K562 (cell line): ENCODE results near the gene KIZ. TPM values are rescaled to one million over a fixed set of nuclear protein-coding genes. Genes with fewer than 3 reads are reported as not detected.

Experiments
- ATAC-seq: fragments of 200-7000 bp; cut with Tn5 transposase; 3 replicates; pipeline ENCODE4 v1.9.1; 2020; ENCODE audit warnings: moderate library complexity
- BruUV-seq: library from RNA; stranded (reverse); fragments of 400-500 nt; replicated peaks from 2 replicates; lab custom pipeline; 2021; lab: Mats Ljungman, UMichigan
- CTCF ChIA-PET: fragments of 300-600 bp; formaldehyde crosslinking; extraction: SDS; loops from one replicate; lab custom pipeline; 2021; ENCODE audit warnings: low intra/inter-chr PET ratio; lab: Yijun Ruan, JAX
- POLR2A ChIA-PET: fragments of 300-600, 350-650 bp; sonication (Branson Sonifier 250); formaldehyde crosslinking; extraction: SDS; loops from one replicate; lab custom pipeline; 2021; ENCODE audit warnings: antibody characterized with exemption, inconsistent platforms; lab: Yijun Ruan, JAX
- DNase-seq, 4 experiments: peaks; one replicate each; pipeline versions ENCODE4 v3.0.0 to v3.0.0-alpha.2; 2011 to 2018; ENCODE audit warnings: low spot score in 3 of 4, mixed read lengths in 3 of 4; ENCODE audit errors: extremely low read depth in 1 of 4
- FAIRE-seq: peaks from 2 replicates; lab custom pipeline; 2011; peaks lifted over from hg19 to GRCh38; lab: Jason Lieb, UNC
- H2AFZ ChIP-seq: 2 replicates; pipeline ENCODE4 v1.6.0; 2011; ENCODE audit warnings: low read depth, low read length, control low read depth, inconsistent platforms
- H3K27ac ChIP-seq: fragments of 200-600 bp; 3 replicates; pipeline ENCODE4 v1.8.0; 2011; ENCODE audit warnings: low read depth, mild to moderate bottlenecking, control low read depth, inconsistent platforms, low read length, moderate library complexity, mixed read lengths; ENCODE audit errors: extremely low read depth
- H3K27me3 ChIP-seq, 2 experiments: fragments of 300-600 bp in 1 of 2; 2 replicates in 1 of 2; 3 replicates in 1 of 2; pipeline versions ENCODE4 v1.6.0 to v1.8.0; 2011; ENCODE audit warnings: inconsistent platforms in 2 of 2, low read length in 2 of 2, mild to moderate bottlenecking in 1 of 2, mixed read lengths in 1 of 2, moderate library complexity in 1 of 2; ENCODE audit not compliant: control insufficient read depth in 2 of 2, insufficient read depth in 2 of 2
- H3K36me3 ChIP-seq: fragments of 300-600 bp; 3 replicates; pipeline ENCODE4 v1.8.0; 2011; ENCODE audit warnings: mild to moderate bottlenecking, low read length, inconsistent platforms; ENCODE audit not compliant: control insufficient read depth, insufficient read depth
- H3K4me1 ChIP-seq, 2 experiments: fragments of 200-600 bp in 1 of 2; replicated peaks in 1 of 2; 2 replicates in 1 of 2; 3 replicates in 1 of 2; pipeline versions ENCODE4 v1.5.1 to v1.8.0; 2011; ENCODE audit warnings: inconsistent platforms in 2 of 2, low read length in 2 of 2, mild to moderate bottlenecking in 1 of 2, mixed read lengths in 1 of 2, moderate library complexity in 1 of 2; ENCODE audit not compliant: control insufficient read depth in 2 of 2, insufficient read depth in 2 of 2
- H3K4me2 ChIP-seq: 2 replicates; pipeline ENCODE4 v1.6.1; 2011; ENCODE audit warnings: low read length, control low read depth, inconsistent platforms, mixed read lengths; ENCODE audit not compliant: insufficient read depth
- H3K4me3 ChIP-seq: fragments of 200-600 bp; sonication (generic), shearing (Covaris generic); 2 replicates; pipeline ENCODE4 v1.5.1; 2016; ENCODE audit warnings: control low read depth, inconsistent platforms
- H3K79me2 ChIP-seq: fragments of 200-600 bp; 3 replicates; pipeline ENCODE4 v1.8.0; 2011; ENCODE audit warnings: low read length, inconsistent platforms; ENCODE audit not compliant: control insufficient read depth, insufficient read depth
- H3K9ac ChIP-seq, 2 experiments: 2 replicates each; pipeline versions ENCODE4 v1.6.0 to v1.6.1; 2011; ENCODE audit warnings: low read depth in 2 of 2, low read length in 2 of 2, control low read depth in 1 of 2, inconsistent platforms in 1 of 2, mild to moderate bottlenecking in 1 of 2, mixed read lengths in 1 of 2; ENCODE audit not compliant: insufficient read depth in 1 of 2
- H3K9me1 ChIP-seq: one replicate; pipeline ENCODE4 v1.6.0; 2011; ENCODE audit warnings: inconsistent platforms, mild to moderate bottlenecking, low read length, moderate library complexity; ENCODE audit not compliant: control insufficient read depth, insufficient read depth
- H3K9me3 ChIP-seq: replicated peaks from 2 replicates; pipeline ENCODE4 v1.5.1; 2011; ENCODE audit warnings: low read depth, low read length, inconsistent platforms; ENCODE audit not compliant: control insufficient read depth, insufficient read depth
- H4K20me1 ChIP-seq: replicated peaks from 2 replicates; pipeline ENCODE4 v1.6.1; 2011; ENCODE audit warnings: low read length, inconsistent platforms, mixed read lengths; ENCODE audit not compliant: control insufficient read depth, insufficient read depth
- CREM ChIP-seq: IDR thresholded peaks from 2 replicates; pipeline ENCODE4 v1.6.1; 2014; ENCODE audit warnings: antibody characterized with exemption, low read depth
- E2F4 ChIP-seq: sonication (generic); formaldehyde crosslinking; IDR thresholded peaks from 2 replicates; pipeline ENCODE4 v1.8.0; 2022; ENCODE audit warnings: mild to moderate bottlenecking, low read depth, missing genetic modification reagents
- ELK3 ChIP-seq: fragments of 450-650 bp; formaldehyde crosslinking; IDR thresholded peaks from 2 replicates; pipeline ENCODE4 v1.4.0; 2020; ENCODE audit warnings: mild to moderate bottlenecking
- FOXA3 ChIP-seq, 2 experiments: fragments of 450-650 bp in 1 of 2; sonication (generic) in 1 of 2; formaldehyde crosslinking; IDR thresholded peaks in 1 of 2; conservative IDR thresholded peaks in 1 of 2; 2 replicates each; pipeline versions ENCODE4 v1.4.0 to v1.8.0; 2020 to 2022; ENCODE audit warnings: mild to moderate bottlenecking in 2 of 2, missing genetic modification reagents in 1 of 2
- HDAC1 ChIP-seq, 2 experiments: fragments of 450-650 bp; IDR thresholded peaks; 2 replicates each; pipeline ENCODE4 v1.6.1; 2016 to 2017; ENCODE audit warnings: inconsistent platforms in 1 of 2, mild to moderate bottlenecking in 1 of 2, moderate library complexity in 1 of 2
- KAT8 ChIP-seq: fragments of 450-650 bp; IDR thresholded peaks from 2 replicates; pipeline ENCODE4 v1.6.1; 2016; ENCODE audit warnings: low read depth, mild to moderate bottlenecking
- SRSF9 ChIP-seq: fragments of 200-400 bp; formaldehyde crosslinking; IDR thresholded peaks from 2 replicates; pipeline ENCODE4 v1.6.1; 2017; ENCODE audit warnings: low read depth, low read length, borderline replicate concordance
- ZNF354B ChIP-seq: fragments of 250-450 bp; sonication (Bioruptor Pico); IDR thresholded peaks from 2 replicates; pipeline ENCODE4 v1.4.0; 2020
- WGBS: fragments of 100-300 bp; shearing (Covaris generic); methylation state at CpG from one replicate; pipeline ENCODE4 v1.1.6; 2016; ENCODE audit warnings: low coverage, mixed read lengths; ENCODE audit not compliant: insufficient coverage; ENCODE audit errors: missing lambda C conversion rate; 5-methylcytosine and 5-hydroxymethylcytosine counted together
- in situ Hi-C: fragments of 300-500 bp; cut with MboI; formaldehyde crosslinking; loops from 4 replicates; pipeline ENCODE4 v1.15.0; 2018; ENCODE audit warnings: inconsistent platforms, mixed read lengths
- intact Hi-C: fragments of 100-400 bp; cut with micrococcal nuclease; formaldehyde crosslinking; loops from 2 replicates; pipeline ENCODE4 v1.14.2; 2022
- polyA plus RNA-seq, 8 experiments: library from polyadenylated mRNA; depleted of rRNA in 4 of 8; stranded (reverse) in 5 of 8; unstranded in 3 of 8; fragments of >200 nt; fragmentation: Nextera tagmentation in 2 of 8; fragmentation: Illumina TruSeq in 1 of 8; extraction: Ambion mirVana in 2 of 8; extraction: Trizol in 1 of 8; gene quantifications; 2 replicates each; pipeline versions ENCODE4 v1.2.1 to v1.2.3, GENCODE V29; 2011 to 2014; ENCODE audit warnings: inconsistent platforms in 1 of 8, missing spikeins in 1 of 8
- total RNA-seq, 7 experiments: library from RNA; depleted of rRNA in 6 of 7; stranded (reverse); fragments of >200 nt in 6 of 7; fragmentation: Illumina TruSeq in 2 of 7; extraction: Trizol in 2 of 7; gene quantifications; 2 replicates each; pipeline versions ENCODE4 v1.2.1 to v1.2.3, GENCODE V29; 2011 to 2021; ENCODE audit warnings: low replicate concordance in 1 of 7

KIZ gene
- total and polyA plus RNA-seq, 9 of the 15 experiments (the other 6 are each of a cell fraction or from before 2014, with no cell fraction given): 4.9 to 21.1 (median 13.5) TPM

GRCh38 chr20:21125849-21126580 lies at the start of gene KIZ (continued):
- TF ChIP-seq SRSF9: no peak
- TF ChIP-seq HDAC1 (IDR thresholded peaks at IDR 0.05): peak in 1 of 2 experiments; percentile 28; a peak in 1 of 4 replicates
- no peak for TF ChIP-seq ZNF354B (CRISPR knock-in tag)

- Histone ChIP-seq H3K9me1 (no peaks in the 10 kb centered on the region), H3K27ac (no peak overlapping the region), H3K9me3 (no peaks in the 10 kb centered on the region), H3K4me3 (no peak overlapping the region), H4K20me1 (no peaks in the 10 kb centered on the region), H3K27me3 (peaks cover 0 to 8% of the 10 kb centered on the region in 2 experiments; a peak in 2 of 5 replicates), H3K36me3 (no peaks in the 10 kb centered on the region), H2AFZ (no peak overlapping the region), H3K79me2 (no peaks in the 10 kb centered on the region), H3K9ac (no peak overlapping the region), H3K4me2 (no peak overlapping the region), H3K4me1 (no peaks in the 10 kb centered on the region)
- DNase-seq (no peak), FAIRE-seq (no peak), ATAC-seq (no peak)
- WGBS: 2% methylated on average over 4 of the region's 4 CpGs
- in situ Hi-C loops (no loop called here), intact Hi-C loops (no loop called here)
- ChIA-PET CTCF (no interaction called here), POLR2A (no interaction called here)
- TF ChIP-seq ELK3 (CRISPR knock-in tag): no peak
- no peak for TF ChIP-seq E2F4
- peak; percentile 2; the same call in 1 of the 2 replicates for TF ChIP-seq CREM
- no peak for TF ChIP-seq KAT8
- no peak for TF ChIP-seq FOXA3 (CRISPR knock-in tag; conservative IDR thresholded peaks at IDR 0.05 in 1 of 2, IDR thresholded peaks at IDR 0.05 in 1 of 2)
- BruUV-seq: no TSS peak
Observed at GRCh38 chr20:21077809-21078345, 48.0 kb upstream of the KIZ start.
